NCI-H1105 (cell line): ENCODE measurements around the gene RFC2.

Experiments
- DNase-seq: peaks from one replicate; lab custom pipeline; 2025; lab: John Stamatoyannopoulos, UW

Gene RFC2

GRCh38 chr7:74190259-74190658 lies 63.9 kb downstream of the RFC2 start:
- no peak for DNase-seq

GRCh38 chr7:74187915-74188675 lies 66.1 kb downstream of the RFC2 start:
- DNase-seq, result no peak

GRCh38 chr7:74185636-74186035 lies 68.6 kb downstream of the RFC2 start:
- DNase-seq, result no peak

- DNase-seq, result no peak
These were observed 69.2 kb downstream of the RFC2 start for GRCh38 chr7:74185016-74185415.

GRCh38 chr7:74183653-74184450 lies 70.3 kb downstream of the RFC2 start:
- DNase-seq, result no peak

- DNase-seq, result no peak
These were observed 71.1 kb downstream of the RFC2 start for GRCh38 chr7:74183142-74183541.

- no peak for DNase-seq
These were observed 71.6 kb downstream of the RFC2 start for GRCh38 chr7:74182453-74183090.

- DNase-seq, result no peak
These were observed 72.4 kb downstream of the RFC2 start for GRCh38 chr7:74181821-74182220.
